ENCODE data around the gene CHTF8.

CHTF8 gene

DNA sequence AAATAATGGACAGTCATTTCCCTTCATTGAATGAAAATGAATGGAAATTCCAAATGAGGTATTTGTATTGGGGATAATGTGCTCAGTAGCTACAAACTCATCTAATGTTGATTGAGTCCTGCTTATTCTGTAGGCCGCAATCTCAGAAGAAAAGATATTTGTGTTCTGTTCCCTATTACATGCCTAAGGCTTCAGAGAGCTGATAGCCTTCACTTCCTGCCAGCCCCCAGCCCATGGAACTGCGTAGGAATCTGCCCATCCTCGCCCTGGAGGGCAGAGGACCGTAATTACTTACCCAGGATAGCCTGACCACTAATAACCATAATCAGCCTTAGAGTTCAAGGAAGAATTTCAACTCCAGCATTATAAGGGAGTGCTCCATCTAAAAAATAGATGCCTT, 36.7 kb upstream of the CHTF8 start:
- no peak overlapping the region for H3K4me3 ChIP-seq (ENCODE audit: low read depth, low read length)
- TF ChIP-seq, protein P1, sequence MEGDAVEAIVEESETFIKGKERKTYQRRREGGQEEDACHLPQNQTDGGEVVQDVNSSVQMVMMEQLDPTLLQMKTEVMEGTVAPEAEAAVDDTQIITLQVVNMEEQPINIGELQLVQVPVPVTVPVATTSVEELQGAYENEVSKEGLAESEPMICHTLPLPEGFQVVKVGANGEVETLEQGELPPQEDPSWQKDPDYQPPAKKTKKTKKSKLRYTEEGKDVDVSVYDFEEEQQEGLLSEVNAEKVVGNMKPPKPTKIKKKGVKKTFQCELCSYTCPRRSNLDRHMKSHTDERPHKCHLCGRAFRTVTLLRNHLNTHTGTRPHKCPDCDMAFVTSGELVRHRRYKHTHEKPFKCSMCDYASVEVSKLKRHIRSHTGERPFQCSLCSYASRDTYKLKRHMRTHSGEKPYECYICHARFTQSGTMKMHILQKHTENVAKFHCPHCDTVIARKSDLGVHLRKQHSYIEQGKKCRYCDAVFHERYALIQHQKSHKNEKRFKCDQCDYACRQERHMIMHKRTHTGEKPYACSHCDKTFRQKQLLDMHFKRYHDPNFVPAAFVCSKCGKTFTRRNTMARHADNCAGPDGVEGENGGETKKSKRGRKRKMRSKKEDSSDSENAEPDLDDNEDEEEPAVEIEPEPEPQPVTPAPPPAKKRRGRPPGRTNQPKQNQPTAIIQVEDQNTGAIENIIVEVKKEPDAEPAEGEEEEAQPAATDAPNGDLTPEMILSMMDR (IDR thresholded peaks at IDR 0.05; ENCODE audit: low read depth, low read length), result no peak

DNA sequence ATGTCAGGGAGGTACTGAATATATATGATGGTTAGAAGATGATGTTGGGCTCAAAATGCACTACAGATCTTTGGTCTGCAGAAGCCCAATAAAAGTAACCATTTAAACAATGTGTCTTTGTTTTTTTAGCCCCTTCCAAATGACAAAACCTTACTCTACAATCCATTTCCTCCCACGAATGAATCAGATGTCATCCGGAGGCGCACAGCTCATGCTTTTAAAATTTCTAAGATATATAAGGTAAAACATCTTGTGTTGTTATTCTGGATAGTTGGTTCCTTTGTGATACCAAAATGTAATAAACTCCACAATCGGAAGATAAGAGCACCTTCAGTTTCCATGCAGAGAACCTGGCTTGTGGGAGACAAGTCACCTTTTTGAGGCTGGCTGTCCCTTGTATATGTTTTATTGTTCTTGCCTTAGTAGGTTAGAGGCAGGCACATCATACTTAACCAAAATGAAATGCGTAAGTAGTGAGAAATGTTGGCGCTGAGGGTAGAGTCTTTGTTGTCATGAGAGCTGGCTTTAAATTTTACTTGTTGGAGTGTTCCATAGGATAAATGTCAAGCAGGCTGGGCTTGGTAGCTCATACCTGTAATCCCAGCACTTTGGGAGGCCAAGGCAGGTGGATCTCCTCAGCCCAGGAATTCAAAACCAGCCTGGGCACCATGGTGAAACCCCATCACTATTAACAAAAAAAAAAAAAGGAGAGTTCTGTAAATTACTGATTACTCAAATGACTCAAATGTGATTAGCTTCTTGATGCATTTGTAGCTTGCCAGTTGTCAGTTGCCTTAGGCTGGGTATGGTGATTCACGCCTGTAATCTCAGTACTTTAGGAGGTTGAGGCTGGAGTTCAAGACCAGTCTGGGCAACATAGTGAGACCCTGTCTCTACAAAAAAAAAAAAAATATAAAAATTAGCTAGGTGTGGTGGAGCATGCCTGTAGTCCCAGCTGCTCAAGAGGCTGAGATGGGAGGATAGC, 34.9 kb upstream of the CHTF8 start:
- no peak overlapping the region for H3K4me3 ChIP-seq (ENCODE audit: low read depth, low read length)
- TF ChIP-seq, protein P1 (IDR thresholded peaks at IDR 0.05; ENCODE audit: low read depth, low read length), result no peak

DNA sequence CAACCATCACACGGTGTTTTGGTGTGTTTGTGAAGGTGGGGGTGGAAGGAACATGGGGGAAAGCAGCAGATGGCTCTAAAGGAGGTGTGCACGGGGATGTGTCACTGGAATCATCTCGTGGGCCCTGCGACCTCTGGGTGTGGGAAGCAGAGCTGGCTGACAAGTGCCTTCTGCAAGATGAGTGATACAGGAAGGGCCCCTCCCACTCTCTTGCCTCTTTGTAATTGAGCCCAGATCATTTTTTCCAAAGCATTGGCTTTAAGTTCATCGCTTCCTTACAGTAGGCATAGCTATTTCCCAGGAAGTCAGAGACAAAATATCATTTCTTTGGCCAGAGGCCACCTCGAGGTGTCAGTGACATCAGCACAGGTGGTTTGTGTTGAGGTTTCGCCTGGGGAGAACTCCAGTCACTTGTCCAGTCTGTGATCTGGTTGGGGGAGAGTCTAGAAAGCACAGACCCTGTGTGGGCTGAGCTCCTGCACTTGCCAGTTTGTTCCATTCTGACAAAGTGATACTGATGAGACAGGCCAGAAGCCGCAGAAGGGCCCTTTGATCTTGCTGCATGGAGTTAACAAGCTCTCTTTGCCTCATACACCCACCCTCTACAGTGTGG, 33.9 kb upstream of the CHTF8 start:
- TF ChIP-seq, protein P1 (IDR thresholded peaks at IDR 0.05; ENCODE audit: low read depth, low read length), result no peak
- 0 out of 2 replicates have a peak overlapping the region, but pooled peaks have one; percentile 8 for H3K4me3 ChIP-seq (ENCODE audit: low read depth, low read length)

DNA sequence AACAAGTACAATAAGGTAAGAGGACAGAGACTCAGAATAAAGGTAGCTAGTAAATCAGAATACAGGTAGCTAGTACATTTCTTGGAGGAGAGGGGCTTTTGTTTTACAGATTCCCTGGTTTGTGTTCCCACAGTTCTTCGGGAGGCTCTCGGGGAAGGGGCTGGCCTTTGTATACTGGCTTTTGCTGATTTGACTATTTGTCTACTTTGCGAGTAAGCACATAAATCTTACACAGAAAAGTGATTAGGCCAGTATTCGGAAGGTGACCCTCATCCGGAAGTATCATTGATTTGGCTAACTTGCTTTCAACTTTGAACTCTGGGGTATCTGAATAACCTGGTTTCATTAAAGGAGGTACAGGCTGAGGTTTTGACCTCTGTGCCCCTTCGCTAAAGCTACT, 33.2 kb upstream of the CHTF8 start:
- no peak overlapping the region for H3K4me3 ChIP-seq (ENCODE audit: low read depth, low read length)
- TF ChIP-seq, protein P1 (IDR thresholded peaks at IDR 0.05; ENCODE audit: low read depth, low read length), result no peak

DNA sequence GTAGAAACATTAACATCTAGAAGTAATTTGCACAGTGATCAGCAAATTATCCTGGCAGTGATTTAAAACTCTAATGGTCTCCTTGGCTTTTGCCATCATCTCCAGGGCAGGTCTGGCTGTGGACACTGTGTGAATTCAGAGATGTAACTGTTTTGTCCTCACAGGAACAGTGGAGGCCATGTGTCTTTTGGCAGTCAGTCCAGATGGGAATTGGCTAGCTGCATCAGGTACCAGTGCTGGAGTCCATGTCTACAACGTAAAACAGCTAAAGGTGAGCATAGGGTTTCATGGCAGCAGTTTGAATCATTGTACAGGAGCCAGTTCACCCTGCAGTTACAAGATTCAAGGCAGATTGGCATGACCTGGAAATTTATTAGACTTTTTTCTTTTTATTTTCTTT, 27.8 kb upstream of the CHTF8 start:
- no peak overlapping the region for H3K4me3 ChIP-seq (ENCODE audit: low read depth, low read length)
- TF ChIP-seq, protein P1 (IDR thresholded peaks at IDR 0.05; ENCODE audit: low read depth, low read length), result no peak

DNA sequence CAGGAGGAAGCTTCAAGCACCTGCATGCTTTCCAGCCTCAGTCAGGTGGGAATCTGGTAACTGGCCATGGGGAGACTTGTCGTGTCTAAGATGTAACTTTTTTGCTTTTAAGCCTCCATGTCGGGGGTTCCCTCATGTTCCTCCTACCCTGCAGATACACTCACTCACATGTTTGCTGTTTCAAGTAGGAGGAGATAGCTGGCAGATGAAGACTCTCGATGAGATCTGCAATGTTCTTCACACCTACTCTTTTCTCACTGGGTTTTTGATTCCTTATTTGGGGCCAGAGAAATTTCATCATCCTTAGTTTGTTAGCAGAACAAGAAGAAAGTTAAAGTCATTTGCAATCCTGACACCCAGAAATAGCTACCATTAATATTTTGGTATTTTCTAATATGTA, 24.8 kb upstream of the CHTF8 start:
- TF ChIP-seq, protein P1 (IDR thresholded peaks at IDR 0.05; ENCODE audit: low read depth, low read length), result no peak
- H3K4me3 ChIP-seq (ENCODE audit: low read depth, low read length), result no peak overlapping the region
